RWPE2 (cell line): Measurements from ENCODE around the gene PLCL1.

Experiments
- ATAC-seq: fragments of 200-7000 bp; cut with Tn5 transposase; 3 replicates; pipeline ENCODE4 v1.9.1; 2021; ENCODE audit warnings: low read depth
- DNase-seq: peaks from one replicate; pipeline ENCODE4 v3.0.0-alpha.2; 2020; ENCODE audit warnings: low spot score
- H3K27ac ChIP-seq: fragments of 450-650 bp; 2 replicates; pipeline ENCODE4 v1.5.1; 2017; ENCODE audit warnings: mild to moderate bottlenecking; ENCODE audit not compliant: poor library complexity, severe bottlenecking
- H3K27me3 ChIP-seq: fragments of 250-450 bp; sonication (Bioruptor Pico); 2 replicates; pipeline ENCODE4 v1.5.1; 2021; ENCODE audit warnings: mild to moderate bottlenecking, moderate library complexity; ENCODE audit not compliant: insufficient read depth, poor library complexity, severe bottlenecking
- H3K36me3 ChIP-seq: fragments of 250-450 bp; sonication (Bioruptor Pico); 2 replicates; pipeline ENCODE4 v1.5.1; 2020; ENCODE audit warnings: low read depth, mild to moderate bottlenecking, moderate library complexity
- H3K4me1 ChIP-seq: fragments of 250-450 bp; sonication (Bioruptor Pico); 2 replicates; pipeline ENCODE4 v1.5.1; 2021; ENCODE audit warnings: mild to moderate bottlenecking, moderate library complexity; ENCODE audit not compliant: insufficient read depth, poor library complexity, severe bottlenecking
- H3K4me3 ChIP-seq: fragments of 250-450 bp; sonication (Bioruptor Pico); 2 replicates; pipeline ENCODE4 v1.5.1; 2021; ENCODE audit warnings: mild to moderate bottlenecking, moderate library complexity; ENCODE audit not compliant: severe bottlenecking
- H3K9me3 ChIP-seq: fragments of 250-450 bp; sonication (Bioruptor Pico); 2 replicates; pipeline ENCODE4 v1.5.1; 2021; ENCODE audit warnings: mild to moderate bottlenecking, moderate library complexity; ENCODE audit not compliant: severe bottlenecking
- TF ChIP-seq, protein P1 (sequence below): fragments of 450-650 bp; IDR thresholded peaks from one replicate; pipeline ENCODE4 v1.5.1; 2017; ENCODE audit warnings: mild to moderate bottlenecking, moderate library complexity; ENCODE audit not compliant: poor library complexity, severe bottlenecking

Gene PLCL1

DNA sequence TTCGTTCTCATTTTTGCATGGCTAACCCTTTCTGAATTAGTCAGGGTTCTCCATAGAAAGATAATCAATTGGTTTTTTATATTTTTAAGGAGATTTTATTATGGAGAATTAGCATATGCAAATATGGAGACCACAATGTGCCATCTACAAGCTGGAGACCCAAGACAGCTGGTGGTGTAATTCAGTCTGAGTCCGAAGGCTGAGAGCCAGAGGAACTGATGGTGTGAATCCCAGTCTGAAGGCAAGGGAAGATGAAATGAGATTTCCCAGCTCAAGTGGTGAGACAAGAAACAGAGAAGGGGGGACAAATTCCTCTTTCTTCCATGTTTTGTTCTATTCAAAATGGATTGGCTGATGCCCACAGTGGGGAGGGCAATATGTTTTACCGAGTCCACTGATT is 80.7 kb downstream of the PLCL1 start:
- DNase-seq (no peak), ATAC-seq (no peak)
- TF ChIP-seq, protein P1, sequence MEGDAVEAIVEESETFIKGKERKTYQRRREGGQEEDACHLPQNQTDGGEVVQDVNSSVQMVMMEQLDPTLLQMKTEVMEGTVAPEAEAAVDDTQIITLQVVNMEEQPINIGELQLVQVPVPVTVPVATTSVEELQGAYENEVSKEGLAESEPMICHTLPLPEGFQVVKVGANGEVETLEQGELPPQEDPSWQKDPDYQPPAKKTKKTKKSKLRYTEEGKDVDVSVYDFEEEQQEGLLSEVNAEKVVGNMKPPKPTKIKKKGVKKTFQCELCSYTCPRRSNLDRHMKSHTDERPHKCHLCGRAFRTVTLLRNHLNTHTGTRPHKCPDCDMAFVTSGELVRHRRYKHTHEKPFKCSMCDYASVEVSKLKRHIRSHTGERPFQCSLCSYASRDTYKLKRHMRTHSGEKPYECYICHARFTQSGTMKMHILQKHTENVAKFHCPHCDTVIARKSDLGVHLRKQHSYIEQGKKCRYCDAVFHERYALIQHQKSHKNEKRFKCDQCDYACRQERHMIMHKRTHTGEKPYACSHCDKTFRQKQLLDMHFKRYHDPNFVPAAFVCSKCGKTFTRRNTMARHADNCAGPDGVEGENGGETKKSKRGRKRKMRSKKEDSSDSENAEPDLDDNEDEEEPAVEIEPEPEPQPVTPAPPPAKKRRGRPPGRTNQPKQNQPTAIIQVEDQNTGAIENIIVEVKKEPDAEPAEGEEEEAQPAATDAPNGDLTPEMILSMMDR: no peak
- no peaks in the 10 kb centered on the region for H3K27me3 ChIP-seq
- no peaks in the 10 kb centered on the region for H3K36me3 ChIP-seq
- H3K4me1 ChIP-seq: peaks cover 6% of the 10 kb centered on the region
- H3K27ac ChIP-seq: no peak overlapping the region
- no peak overlapping the region for H3K4me3 ChIP-seq
- no peaks in the 10 kb centered on the region for H3K9me3 ChIP-seq

DNA sequence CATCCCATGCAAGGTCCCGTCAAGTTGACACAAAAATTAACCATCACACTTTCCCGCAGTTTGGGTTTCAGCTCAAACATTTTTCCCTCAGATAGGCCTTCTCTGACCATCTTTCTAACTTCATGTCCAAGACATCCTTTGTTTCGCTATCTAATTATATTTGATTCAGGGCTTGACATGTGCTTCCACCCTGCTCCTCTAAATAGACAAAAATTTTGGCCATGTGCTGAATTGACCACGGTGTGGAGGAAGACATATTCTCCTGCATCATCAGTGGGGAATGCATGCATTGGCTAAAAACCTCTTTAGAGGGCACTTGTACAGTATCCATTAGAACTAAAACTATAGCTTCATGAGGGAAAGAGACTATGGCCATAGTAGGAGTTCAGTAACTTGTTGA is 81.2 kb downstream of the PLCL1 start:
- Histone ChIP-seq H3K4me3 (no peak overlapping the region), H3K27ac (no peak overlapping the region), H3K27me3 (no peaks in the 10 kb centered on the region), H3K9me3 (no peaks in the 10 kb centered on the region), H3K4me1 (peaks cover 6% of the 10 kb centered on the region), H3K36me3 (no peaks in the 10 kb centered on the region)
- DNase-seq (no peak), ATAC-seq (no peak)
- TF ChIP-seq, protein P1: no peak

DNA sequence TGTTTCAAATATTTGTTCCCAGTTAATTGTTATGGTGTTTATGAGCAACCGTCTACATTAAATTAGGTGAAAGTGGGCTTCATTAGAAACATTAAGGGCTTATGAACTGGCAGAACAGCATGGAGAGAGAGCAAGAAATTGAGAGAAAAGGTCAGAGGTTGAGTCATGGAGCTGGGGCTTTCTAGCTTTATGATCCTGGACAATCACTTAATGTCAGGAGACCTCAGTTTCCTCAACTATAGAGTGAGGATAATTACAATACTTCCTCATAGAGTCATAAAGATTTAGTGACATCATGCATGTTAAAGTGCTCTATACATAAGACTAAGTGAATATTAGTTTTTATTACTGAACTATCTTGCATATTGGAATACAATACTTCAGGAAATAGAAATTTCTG is 83.9 kb downstream of the PLCL1 start:
- Histone ChIP-seq H3K27me3 (no peaks in the 10 kb centered on the region), H3K9me3 (no peaks in the 10 kb centered on the region), H3K4me3 (no peak overlapping the region), H3K4me1 (peaks cover 6% of the 10 kb centered on the region), H3K36me3 (no peaks in the 10 kb centered on the region), H3K27ac (no peak overlapping the region)
- DNase-seq (no peak), ATAC-seq (no peak)
- TF ChIP-seq, protein P1: no peak

DNA sequence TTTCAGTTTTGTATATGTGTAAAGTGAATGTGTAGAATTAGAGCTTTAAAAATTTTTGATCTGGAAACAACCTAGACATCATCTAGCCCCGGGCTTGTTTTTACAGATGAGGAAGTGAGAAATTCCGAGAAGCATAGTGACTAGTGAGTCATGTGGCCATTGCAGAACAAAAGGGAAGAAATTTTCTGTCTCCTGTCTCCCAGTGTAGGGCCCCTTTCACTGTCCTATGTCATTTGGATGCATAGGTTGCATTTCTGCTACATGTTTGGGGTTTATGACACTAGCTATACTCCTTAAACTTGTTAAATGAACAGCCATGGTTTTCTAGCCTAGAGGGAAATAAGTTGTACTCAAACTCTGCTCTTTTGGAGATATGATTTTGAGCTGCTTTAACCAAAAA is 84.6 kb downstream of the PLCL1 start:
- H3K9me3 ChIP-seq: no peaks in the 10 kb centered on the region
- no peak overlapping the region for H3K27ac ChIP-seq
- no peaks in the 10 kb centered on the region for H3K36me3 ChIP-seq
- no peak for DNase-seq
- H3K4me1 ChIP-seq: peaks cover 6% of the 10 kb centered on the region
- no peaks in the 10 kb centered on the region for H3K27me3 ChIP-seq
- TF ChIP-seq, protein P1: no peak
- H3K4me3 ChIP-seq: no peak overlapping the region
- ATAC-seq: peak; percentile 78

DNA sequence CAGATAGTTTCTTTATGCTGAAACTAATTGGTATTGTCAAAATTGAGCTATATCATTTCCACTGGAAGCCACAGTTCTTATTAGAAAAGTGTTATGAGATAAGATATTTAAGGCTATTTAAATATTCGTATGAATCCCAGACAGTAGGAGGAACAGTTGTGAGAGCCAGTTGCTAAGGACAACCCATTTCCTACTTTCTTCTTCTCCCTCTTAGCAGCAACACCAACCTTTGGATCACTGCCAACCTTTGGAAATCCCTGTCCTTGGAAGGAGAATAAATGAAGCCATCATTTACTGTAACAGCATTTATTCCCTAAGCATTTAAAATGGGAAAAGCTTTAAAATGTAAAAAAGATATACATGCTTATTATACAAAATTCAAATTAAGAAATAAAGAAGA is 85.8 kb downstream of the PLCL1 start:
- H3K36me3 ChIP-seq: no peaks in the 10 kb centered on the region
- H3K4me3 ChIP-seq: no peak overlapping the region
- no peaks in the 10 kb centered on the region for H3K27me3 ChIP-seq
- DNase-seq (no peak), ATAC-seq (no peak)
- no peak overlapping the region for H3K27ac ChIP-seq
- TF ChIP-seq, protein P1: no peak
- H3K9me3 ChIP-seq: no peaks in the 10 kb centered on the region
- H3K4me1 ChIP-seq: peaks cover 6% of the 10 kb centered on the region
